Inferior parietal cortex (tissue), 1 donor: ENCODE results near the gene MBD4.
"Not testable (repeated sequence)": the region's sequence is repeated elsewhere in the genome, so short reads cannot be mapped to it uniquely, and the experiment has no call there.

Experiments
- DNase-seq: peaks from one replicate; pipeline ENCODE4 v3.0.0-alpha.2; 2016; ENCODE audit errors: extremely low spot score

MBD4 gene

GRCh38 chr3:129429602-129430001, 10.1 kb downstream of the MBD4 start:
- no peak for DNase-seq

GRCh38 chr3:129429080-129429451, 10.7 kb downstream of the MBD4 start:
- DNase-seq: no peak

- peak; percentile 98 for DNase-seq
Measured at GRCh38 chr3:129428376-129429079, 11.2 kb downstream of the MBD4 start, which contains the start of gene EFCAB12. Gene EFCAB12 (minus strand): TSS chr3:129428636. CDS start chr3:129428488, 148 bp downstream.

GRCh38 chr3:129428007-129428375, 11.8 kb downstream of the MBD4 start:
- no peak for DNase-seq

GRCh38 chr3:129425619-129426018, 14.1 kb downstream of the MBD4 start:
- no peak for DNase-seq

GRCh38 chr3:129425213-129425612, 14.5 kb downstream of the MBD4 start:
- DNase-seq: no peak

- no peak for DNase-seq
Measured at GRCh38 chr3:129424185-129424841, 15.4 kb downstream of the MBD4 start.

- no peak for DNase-seq
Measured at GRCh38 chr3:129422897-129423296, 16.9 kb downstream of the MBD4 start.

- no peak for DNase-seq
Measured at GRCh38 chr3:129421988-129422745, 17.6 kb downstream of the MBD4 start.

GRCh38 chr3:129421236-129421883, 18.4 kb downstream of the MBD4 start:
- no peak for DNase-seq

- no peak for DNase-seq
Measured at GRCh38 chr3:129419476-129419875, 20.3 kb downstream of the MBD4 start.

- DNase-seq: no peak
Measured at GRCh38 chr3:129418041-129418973, 21.4 kb downstream of the MBD4 start.

GRCh38 chr3:129417326-129417725, 22.4 kb downstream of the MBD4 start:
- DNase-seq: no peak

GRCh38 chr3:129416415-129416814, 23.3 kb downstream of the MBD4 start:
- DNase-seq: no peak

- DNase-seq: no peak
Measured at GRCh38 chr3:129415830-129416229, 23.9 kb downstream of the MBD4 start.

- DNase-seq: no peak
Measured at GRCh38 chr3:129415378-129415777, 24.4 kb downstream of the MBD4 start.

- no peak for DNase-seq
Measured at GRCh38 chr3:129413687-129414506, 25.9 kb downstream of the MBD4 start.

GRCh38 chr3:129413238-129413637, 26.5 kb downstream of the MBD4 start:
- not testable (repeated sequence) for DNase-seq

GRCh38 chr3:129412542-129413198, 27.1 kb downstream of the MBD4 start:
- no peak for DNase-seq

- no peak for DNase-seq
Measured at GRCh38 chr3:129410971-129411370, 28.8 kb downstream of the MBD4 start.
